ENCODE data around the gene CEACAM16. TPM values are rescaled to one million over a fixed set of nuclear protein-coding genes. Genes with fewer than 3 reads are reported as not detected.
A peak's percentile ranks its signal among the peaks of the same experiment; 100 is the strongest.

The CEACAM16 gene
- total RNA-seq, 1 donor from 2014 or later = not detected

- no peaks in the 10 kb centered on the region for H3K9me3 Mint-ChIP-seq (ENCODE audit: unreplicated experiment)
- no peak overlapping the region for H3K4me3 Mint-ChIP-seq (ENCODE audit: unreplicated experiment)
- no peaks in the 10 kb centered on the region for H3K36me3 Mint-ChIP-seq (ENCODE audit: unreplicated experiment)
- TF ChIP-seq, protein P1, sequence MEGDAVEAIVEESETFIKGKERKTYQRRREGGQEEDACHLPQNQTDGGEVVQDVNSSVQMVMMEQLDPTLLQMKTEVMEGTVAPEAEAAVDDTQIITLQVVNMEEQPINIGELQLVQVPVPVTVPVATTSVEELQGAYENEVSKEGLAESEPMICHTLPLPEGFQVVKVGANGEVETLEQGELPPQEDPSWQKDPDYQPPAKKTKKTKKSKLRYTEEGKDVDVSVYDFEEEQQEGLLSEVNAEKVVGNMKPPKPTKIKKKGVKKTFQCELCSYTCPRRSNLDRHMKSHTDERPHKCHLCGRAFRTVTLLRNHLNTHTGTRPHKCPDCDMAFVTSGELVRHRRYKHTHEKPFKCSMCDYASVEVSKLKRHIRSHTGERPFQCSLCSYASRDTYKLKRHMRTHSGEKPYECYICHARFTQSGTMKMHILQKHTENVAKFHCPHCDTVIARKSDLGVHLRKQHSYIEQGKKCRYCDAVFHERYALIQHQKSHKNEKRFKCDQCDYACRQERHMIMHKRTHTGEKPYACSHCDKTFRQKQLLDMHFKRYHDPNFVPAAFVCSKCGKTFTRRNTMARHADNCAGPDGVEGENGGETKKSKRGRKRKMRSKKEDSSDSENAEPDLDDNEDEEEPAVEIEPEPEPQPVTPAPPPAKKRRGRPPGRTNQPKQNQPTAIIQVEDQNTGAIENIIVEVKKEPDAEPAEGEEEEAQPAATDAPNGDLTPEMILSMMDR (IDR thresholded peaks at IDR 0.05) = no peak
- H3K27ac Mint-ChIP-seq (ENCODE audit: unreplicated experiment) = no peak overlapping the region
- DNase-seq (ENCODE audit: extremely low spot score, unreplicated experiment) = no peak
- no peaks in the 10 kb centered on the region for H3K27me3 Mint-ChIP-seq (ENCODE audit: unreplicated experiment)
- H3K4me1 Mint-ChIP-seq (ENCODE audit: unreplicated experiment) = peaks cover 21% of the 10 kb centered on the region
Observed at GRCh38 chr19:44690131-44690440, 8.9 kb upstream of the CEACAM16 start.

DNA sequence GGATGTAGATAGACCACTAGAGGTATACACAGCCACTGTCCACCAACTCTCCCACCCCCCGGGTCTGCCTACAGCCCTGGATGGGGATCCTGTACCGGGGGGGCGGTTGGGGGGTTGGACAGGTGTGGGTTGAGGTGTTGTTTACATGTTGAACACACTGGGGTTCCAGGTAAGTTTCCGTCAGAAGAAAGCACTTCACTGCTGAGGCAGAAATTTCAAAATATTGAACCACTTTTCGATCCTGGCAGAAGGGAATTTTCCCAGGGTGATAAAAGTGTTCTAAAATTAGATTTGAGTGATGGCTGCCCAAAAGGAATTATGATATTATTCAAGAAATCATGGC lies 6.6 kb upstream of the CEACAM16 start:
- DNase-seq (ENCODE audit: extremely low spot score, unreplicated experiment) = no peak
- no peaks in the 10 kb centered on the region for H3K27me3 Mint-ChIP-seq (ENCODE audit: unreplicated experiment)
- H3K36me3 Mint-ChIP-seq (ENCODE audit: unreplicated experiment) = no peaks in the 10 kb centered on the region
- H3K4me1 Mint-ChIP-seq (ENCODE audit: unreplicated experiment) = peaks cover 13% of the 10 kb centered on the region
- H3K27ac Mint-ChIP-seq (ENCODE audit: unreplicated experiment) = no peak overlapping the region
- no peak overlapping the region for H3K4me3 Mint-ChIP-seq (ENCODE audit: unreplicated experiment)
- TF ChIP-seq, protein P1 (IDR thresholded peaks at IDR 0.05) = no peak
- no peaks in the 10 kb centered on the region for H3K9me3 Mint-ChIP-seq (ENCODE audit: unreplicated experiment)

DNA sequence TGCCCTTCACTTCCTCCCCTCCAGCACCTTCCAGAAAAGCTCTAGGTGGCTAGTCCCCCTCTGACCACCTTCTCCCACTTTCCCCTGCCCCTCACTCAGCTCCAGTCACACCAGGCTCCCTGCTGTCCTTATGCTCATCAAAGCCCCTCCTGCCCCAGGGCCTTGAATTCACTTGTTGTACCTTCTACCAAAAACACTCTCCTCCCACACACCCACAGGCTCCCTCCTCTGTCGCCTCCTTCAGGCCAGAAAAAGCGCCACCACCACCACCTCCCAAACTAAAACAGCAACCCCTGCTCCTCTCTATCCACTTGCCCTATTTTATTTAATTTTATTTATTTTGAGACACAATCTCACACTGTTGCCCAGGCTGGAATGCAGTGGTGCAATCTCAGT lies 4.8 kb upstream of the CEACAM16 start:
- no peaks in the 10 kb centered on the region for H3K36me3 Mint-ChIP-seq (ENCODE audit: unreplicated experiment)
- no peaks in the 10 kb centered on the region for H3K9me3 Mint-ChIP-seq (ENCODE audit: unreplicated experiment)
- no peak for DNase-seq (ENCODE audit: extremely low spot score, unreplicated experiment)
- TF ChIP-seq, protein P1 (IDR thresholded peaks at IDR 0.05) = peak; percentile 30
- no peak overlapping the region for H3K27ac Mint-ChIP-seq (ENCODE audit: unreplicated experiment)
- no peaks in the 10 kb centered on the region for H3K27me3 Mint-ChIP-seq (ENCODE audit: unreplicated experiment)
- no peak overlapping the region for H3K4me3 Mint-ChIP-seq (ENCODE audit: unreplicated experiment)
- peaks cover 10% of the 10 kb centered on the region for H3K4me1 Mint-ChIP-seq (ENCODE audit: unreplicated experiment)

DNA sequence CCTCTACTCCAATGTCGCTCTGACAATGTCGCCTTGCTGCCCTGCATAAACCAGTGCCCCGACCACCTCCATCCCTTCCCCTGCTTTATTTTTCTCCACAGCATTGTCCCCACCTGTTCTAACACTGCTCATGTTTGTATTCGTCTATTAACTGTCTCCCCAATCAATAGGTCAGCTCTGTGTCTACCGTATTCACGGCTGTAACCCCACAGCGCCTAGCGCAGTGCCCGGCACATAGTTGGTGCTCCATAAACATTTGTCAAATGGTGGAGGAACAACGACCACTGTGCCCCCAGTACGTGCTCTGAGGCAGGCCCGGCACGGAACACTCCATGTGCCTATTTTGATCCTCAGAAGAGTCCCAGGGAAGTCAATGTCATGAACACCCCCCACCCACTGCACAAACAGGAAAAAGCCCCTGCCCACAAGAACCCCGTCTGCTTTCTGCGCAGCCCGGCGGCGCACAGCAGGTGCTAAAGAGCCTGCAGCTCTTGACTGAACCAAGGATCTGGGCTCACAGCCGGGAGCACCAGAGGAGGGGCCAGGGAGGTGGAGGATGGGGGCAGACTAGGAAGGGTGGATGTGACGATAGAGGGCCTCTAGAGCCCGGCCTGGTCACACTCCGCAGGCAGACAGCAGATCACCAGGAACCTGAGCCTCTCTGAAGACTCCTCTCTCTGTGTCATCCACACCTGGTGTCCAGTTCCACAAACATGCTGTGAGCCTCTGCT lies 1.8 kb upstream of the CEACAM16 start:
- Mint-ChIP-seq H3K9me3 (ENCODE audit: unreplicated experiment) (no peaks in the 10 kb centered on the region), H3K36me3 (ENCODE audit: unreplicated experiment) (no peaks in the 10 kb centered on the region), H3K4me3 (ENCODE audit: unreplicated experiment) (no peak overlapping the region), H3K4me1 (ENCODE audit: unreplicated experiment) (peaks cover 7% of the 10 kb centered on the region), H3K27ac (ENCODE audit: unreplicated experiment) (no peak overlapping the region), H3K27me3 (ENCODE audit: unreplicated experiment) (no peaks in the 10 kb centered on the region)
- no peak for DNase-seq (ENCODE audit: extremely low spot score, unreplicated experiment)
- TF ChIP-seq, protein P1 (IDR thresholded peaks at IDR 0.05) = no peak

DNA sequence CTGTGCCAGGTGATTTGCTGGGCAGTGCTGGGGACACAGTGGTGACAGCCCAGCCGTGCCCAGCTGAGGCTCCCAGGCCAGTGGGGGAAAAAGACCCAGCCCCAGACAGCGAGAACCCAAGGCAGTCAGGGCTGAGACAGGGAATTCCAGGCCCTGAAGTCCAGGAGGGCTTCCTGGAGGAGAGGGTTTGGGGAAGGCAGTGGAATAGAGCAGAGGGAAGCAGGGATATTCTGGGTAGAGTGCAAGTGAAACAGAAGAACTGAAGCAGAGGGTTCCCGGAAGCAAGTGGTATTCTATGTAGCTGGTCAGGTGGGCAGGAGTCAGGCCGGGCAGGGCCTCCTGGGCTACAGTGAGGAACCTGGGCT lies 1.3 kb upstream of the CEACAM16 start:
- Mint-ChIP-seq H3K36me3 (ENCODE audit: unreplicated experiment) (no peaks in the 10 kb centered on the region), H3K9me3 (ENCODE audit: unreplicated experiment) (no peaks in the 10 kb centered on the region), H3K27me3 (ENCODE audit: unreplicated experiment) (no peaks in the 10 kb centered on the region), H3K27ac (ENCODE audit: unreplicated experiment) (no peak overlapping the region), H3K4me3 (ENCODE audit: unreplicated experiment) (no peak overlapping the region), H3K4me1 (ENCODE audit: unreplicated experiment) (peaks cover 1% of the 10 kb centered on the region)
- no peak for DNase-seq (ENCODE audit: extremely low spot score, unreplicated experiment)
- TF ChIP-seq, protein P1 (IDR thresholded peaks at IDR 0.05) = no peak

Measured in osteocyte (in vitro differentiated cells).